Camera-type eye (tissue), 1 donor: ENCODE measurements around the gene ZNF112. TPM values are rescaled to one million over a fixed set of nuclear protein-coding genes. Genes with fewer than 3 reads are reported as not detected.

Source experiments
- total RNA-seq: library from RNA; depleted of rRNA; stranded (reverse); fragments of >200 nt; gene quantifications from one replicate; pipeline ENCODE4 v1.2.3, GENCODE V29; 2014

Gene ZNF112
- 24.4 TPM for total RNA-seq

GRCh38 chr19:44356383-44357111 is at the start of gene ZNF112:
ZNF112 (minus strand) TSS chr19:44356680; CDS start chr19:44340539, 16,141 bp downstream.

GRCh38 chr19:44401139-44402115 is 44.9 kb upstream of the ZNF112 start, which contains the start of gene ZNF285:
ZNF285 (minus strand) TSS chr19:44401608; CDS start chr19:44397213, 4,395 bp downstream.

GRCh38 chr19:44304659-44305193 is 51.8 kb downstream of the ZNF112 start, which contains the start of gene ZNF235:
ZNF235 (minus strand) TSS chr19:44305025; CDS start chr19:44303404, 1,621 bp downstream.

Other genes with a start within 250 kb of the ZNF112 start
- gene ZNF225, start 243.3 kb downstream of the ZNF112 start, total RNA-seq, result 12.0 TPM
- gene ZNF234, start 215.1 kb downstream of the ZNF112 start, total RNA-seq, result 26.9 TPM
- gene ZNF226, start 191.6 kb downstream of the ZNF112 start, total RNA-seq, result 56.9 TPM
- 49.2 TPM for gene ZNF227, start 144.1 kb downstream of the ZNF112 start, total RNA-seq
- 3.6 TPM for gene ZNF233, start 96.8 kb downstream of the ZNF112 start, total RNA-seq
- 19.1 TPM for gene ZNF235, start 51.7 kb downstream of the ZNF112 start, total RNA-seq
- 17.8 TPM for gene ZNF285, start 44.9 kb upstream of the ZNF112 start, total RNA-seq
- 17.2 TPM for gene ZNF229, start 91.8 kb upstream of the ZNF112 start, total RNA-seq
- gene ZNF180, start 143.8 kb upstream of the ZNF112 start, total RNA-seq, result 17.6 TPM
- not detected for gene CEACAM20, start 173.0 kb upstream of the ZNF112 start, total RNA-seq